IPS-11a (cell line): ENCODE results near the gene CEACAM8.
"Not testable (repeated sequence)": the region's sequence is repeated elsewhere in the genome, so short reads cannot be mapped to it uniquely, and the experiment has no call there.

Experiments
- H3K4me3 ChIP-seq: one replicate; pipeline ENCODE4 v1.5.1; 2013; ENCODE audit warnings: low read depth, low read length, control low read depth

CEACAM8 gene

DNA sequence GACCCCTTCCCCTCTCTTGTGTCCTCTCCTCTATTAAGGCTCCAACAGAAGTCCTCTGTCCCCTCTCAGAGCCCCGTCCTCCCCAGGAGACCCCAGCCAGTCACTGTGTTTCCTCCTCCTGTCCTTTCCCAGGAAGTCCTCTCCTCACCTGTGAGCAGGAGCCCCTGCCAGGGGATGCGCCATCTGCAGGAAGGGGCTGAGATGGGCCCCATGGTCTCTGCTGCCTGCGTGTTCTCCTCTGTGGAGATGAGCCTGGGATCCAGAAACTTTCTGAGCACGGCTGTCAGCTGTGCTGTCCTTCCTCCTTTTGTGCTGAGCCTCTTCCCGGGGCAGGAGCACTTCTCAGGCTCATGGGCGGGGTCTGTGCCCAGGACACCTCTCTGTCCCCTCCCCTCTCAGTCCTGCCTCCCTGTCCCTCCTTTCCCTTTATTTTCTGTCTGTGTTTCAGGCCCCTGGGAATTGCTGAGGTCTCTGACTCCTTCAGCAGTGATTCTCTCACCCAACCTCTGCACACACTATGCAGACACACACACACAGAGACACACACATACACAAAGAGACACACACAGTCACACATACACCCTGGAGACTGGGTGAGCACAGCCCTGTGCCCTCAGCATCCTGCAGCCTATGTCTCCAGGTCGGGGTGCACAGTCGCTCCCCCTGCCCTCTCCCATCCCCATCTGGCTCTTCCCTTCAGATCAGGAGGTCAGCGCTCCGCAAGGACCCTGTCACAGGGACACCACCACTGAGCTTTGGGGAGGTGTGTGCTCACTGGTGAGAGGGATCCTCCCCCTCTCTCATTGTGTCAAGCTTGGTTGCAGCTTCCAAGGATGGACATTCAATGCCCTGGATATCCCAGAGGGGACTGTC lies at the start of gene CEACAM8:
Gene CEACAM8, minus strand, starts transcription at position 308 of the 873 bp plus-strand sequence. Its CDS starts 96 bp downstream, at position 212.
- H3K4me3 ChIP-seq = no peak within 1 kb of the TSS

DNA sequence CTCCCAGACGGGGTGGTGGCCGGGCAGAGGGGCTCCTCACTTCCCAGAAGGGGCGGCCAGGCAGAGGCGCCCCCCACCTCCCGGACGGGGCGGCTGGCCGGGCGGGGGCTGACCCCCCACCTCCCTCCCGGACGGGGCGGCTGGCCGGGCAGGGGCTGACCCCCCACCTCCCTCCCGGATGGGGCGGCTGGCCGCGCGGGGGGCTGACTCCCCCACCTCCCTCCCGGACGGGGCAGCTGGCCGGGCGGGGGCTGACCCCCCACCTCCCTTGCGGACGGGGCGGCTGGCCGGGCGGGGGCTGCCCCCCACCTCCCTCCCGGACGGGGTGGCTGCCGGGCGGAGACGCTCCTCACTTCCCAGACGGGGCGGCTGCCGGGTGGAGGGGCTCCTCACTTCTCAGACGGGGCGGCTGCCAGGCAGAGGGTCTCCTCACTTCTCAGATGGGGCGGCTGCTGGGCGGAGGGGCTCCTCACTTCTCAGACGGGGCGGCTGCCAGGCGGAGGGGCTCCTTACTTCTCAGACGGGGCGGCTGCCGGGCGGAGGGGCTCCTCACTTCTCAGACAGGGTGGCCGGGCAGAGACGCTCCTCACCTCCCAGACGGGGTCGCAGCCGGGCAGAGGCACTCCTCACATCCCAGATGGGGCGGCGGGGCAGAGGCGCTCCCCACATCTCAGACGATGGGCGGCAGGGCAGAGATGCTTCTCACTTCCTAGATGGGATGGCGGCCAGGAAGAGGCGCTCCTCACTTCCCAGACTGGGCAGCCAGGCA lies 44.8 kb upstream of the CEACAM8 start:
- H3K4me3 ChIP-seq = not testable (repeated sequence)

DNA sequence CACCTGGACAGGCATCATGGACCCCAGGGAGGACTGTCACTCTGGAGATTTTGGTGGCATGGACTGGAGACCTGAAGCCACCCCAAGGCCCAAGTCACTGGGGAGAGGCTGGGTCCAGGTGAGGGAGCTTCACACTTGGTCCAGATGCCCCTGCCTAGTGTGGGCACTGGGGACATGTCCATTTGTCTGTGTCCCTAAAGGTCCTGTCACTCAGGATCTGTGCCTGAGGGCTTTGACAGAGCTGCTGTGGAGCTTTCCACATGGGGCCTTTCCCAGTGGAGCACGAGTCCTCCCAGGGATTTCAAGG lies 40.5 kb upstream of the CEACAM8 start:
- no peak overlapping the region for H3K4me3 ChIP-seq

DNA sequence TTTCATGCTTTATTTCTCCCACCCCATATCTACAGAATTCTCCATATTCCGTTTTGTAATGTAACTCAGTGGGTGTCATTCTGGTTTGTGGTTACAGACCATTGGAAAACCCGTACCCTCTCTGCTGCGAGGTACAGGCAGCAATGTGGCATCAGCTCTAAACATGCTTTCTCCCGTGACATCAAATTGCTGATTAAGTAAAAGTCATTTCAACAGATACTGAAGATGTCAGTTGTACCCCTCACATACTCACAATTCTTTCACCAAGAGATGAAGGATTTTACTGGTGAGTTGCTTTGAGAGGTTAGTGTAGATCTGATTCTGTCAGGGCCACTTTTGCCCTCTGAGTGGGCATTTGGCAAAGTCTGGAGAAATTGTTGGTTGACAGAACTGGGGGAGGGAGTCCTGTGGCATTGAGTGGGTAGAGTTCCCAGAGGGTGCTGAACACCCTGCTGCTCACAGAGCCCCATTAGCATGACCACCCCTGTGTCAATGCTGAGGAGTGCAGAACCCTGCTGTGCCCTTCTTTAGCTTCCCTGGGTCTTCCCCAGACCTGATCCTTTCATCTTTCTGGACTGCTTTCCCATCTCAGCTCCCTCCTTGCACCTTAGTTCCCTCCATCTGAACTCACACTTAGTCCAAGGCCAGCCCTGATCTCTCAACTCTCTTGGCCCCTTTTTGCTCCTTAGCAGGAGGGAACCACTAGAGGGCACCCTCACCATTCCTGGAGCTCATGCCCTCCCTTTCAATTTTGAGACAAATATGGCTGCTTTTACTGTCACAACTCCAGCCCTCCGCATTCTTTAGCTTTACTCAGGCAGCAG lies 39.9 kb upstream of the CEACAM8 start:
- no peak overlapping the region for H3K4me3 ChIP-seq

DNA sequence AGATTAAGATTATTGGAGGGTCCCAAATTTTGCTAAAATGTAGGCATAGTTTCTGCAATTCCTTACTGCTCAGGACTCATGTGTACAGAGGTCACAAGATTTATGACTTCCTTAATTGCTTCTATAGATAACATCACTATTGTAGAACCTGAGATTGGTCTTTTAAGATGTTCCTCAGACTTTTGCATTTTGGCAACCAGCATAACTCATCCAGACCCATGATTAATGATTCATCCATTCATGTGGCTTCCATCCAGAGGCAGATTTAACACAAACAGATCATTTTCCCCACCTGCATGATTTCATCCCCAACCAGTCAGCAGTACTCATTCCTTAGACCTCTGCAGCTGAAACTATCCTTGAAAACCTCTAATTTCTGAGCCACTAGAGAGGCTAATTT lies 34.5 kb upstream of the CEACAM8 start:
- H3K4me3 ChIP-seq = no peak overlapping the region

DNA sequence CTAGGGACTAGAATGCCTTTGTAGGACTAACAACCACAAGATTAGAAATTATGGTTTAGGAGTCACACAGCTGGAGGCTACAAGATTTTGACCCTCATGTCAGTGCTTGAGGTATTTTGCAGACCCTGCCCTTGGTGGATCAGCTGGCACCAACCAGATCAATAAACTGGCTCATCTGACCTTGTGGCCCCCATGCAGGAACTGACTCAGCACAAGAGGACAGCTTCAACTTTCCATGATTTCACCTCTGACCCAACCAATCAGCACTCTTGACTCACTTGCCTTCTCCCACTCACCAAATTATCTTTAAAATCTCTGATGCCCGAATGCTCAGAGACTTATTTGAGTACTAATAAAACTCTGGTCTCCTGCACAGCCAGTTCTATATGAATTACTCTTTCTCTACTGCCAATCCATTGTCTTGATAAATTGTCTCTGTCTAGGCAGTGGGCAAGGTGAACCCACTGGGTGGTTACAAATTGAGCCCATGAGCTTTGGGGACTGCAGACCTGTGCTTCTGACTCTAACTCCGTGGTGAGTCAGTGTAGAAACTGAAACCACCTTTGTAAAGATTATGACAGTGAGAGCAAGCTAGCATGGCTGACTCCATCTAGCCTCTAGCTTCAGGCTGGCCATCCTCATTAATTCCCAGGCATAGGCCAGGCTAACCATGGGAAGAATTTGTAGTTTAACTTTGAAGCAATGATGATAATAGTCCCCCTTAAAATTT lies 33.9 kb upstream of the CEACAM8 start:
- no peak overlapping the region for H3K4me3 ChIP-seq

DNA sequence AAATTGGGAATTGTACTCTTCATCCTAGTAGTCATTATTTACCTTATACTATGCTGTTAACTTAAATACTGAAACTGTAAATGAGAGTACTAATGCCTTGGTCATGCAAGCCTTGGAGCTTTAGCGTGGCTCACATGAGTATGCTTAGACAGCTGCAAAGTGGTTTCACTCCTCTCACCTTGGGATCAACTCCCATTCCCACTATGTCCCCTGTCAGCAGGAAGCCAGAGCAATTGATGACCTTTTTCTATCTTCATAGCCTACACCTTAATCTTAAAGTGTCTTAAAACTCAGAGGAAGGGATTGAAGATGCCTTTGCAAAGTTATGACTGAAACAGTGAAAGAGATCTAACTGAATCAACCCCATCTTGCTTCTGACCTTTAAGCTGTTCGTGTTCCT lies 33.2 kb upstream of the CEACAM8 start:
- no peak overlapping the region for H3K4me3 ChIP-seq

DNA sequence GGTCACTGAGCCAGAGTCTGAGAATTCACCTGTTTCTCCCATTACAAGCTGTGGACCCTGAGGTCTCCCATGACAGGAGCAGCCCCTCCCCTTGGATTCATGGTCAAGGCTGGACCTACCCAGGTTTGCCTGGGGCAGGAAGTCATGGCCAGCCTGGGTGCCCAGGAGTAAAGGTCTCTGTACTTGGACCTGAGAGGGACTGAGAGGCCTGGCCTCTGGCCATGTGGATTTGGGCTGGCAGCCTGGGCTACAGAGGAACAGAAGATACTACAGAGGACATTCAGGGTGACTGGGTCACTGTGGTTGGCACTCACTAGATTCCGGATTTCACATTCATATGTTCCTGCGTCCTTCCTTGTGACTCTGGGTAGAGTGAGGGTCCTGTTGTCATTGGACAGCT lies 31.5 kb upstream of the CEACAM8 start:
- no peak overlapping the region for H3K4me3 ChIP-seq

DNA sequence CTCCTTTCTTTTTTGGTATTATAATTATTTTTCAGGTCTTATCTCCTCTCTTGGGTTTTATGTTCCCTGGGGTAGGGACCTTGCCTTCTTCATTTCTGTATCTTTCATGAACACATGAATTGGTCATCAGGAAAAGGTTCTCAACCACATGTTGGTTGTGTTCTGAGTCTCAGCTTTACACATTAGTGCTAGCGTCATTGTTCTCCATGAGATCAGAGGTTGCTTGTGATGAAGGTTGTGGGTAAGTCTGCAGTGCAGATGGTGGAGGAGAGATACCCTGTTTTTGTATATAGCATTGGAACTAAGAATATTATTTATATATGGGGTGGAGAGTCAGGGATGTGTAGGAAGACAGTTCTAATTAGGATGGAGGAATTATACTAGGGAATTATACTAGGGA lies 24.5 kb upstream of the CEACAM8 start:
- no peak overlapping the region for H3K4me3 ChIP-seq

DNA sequence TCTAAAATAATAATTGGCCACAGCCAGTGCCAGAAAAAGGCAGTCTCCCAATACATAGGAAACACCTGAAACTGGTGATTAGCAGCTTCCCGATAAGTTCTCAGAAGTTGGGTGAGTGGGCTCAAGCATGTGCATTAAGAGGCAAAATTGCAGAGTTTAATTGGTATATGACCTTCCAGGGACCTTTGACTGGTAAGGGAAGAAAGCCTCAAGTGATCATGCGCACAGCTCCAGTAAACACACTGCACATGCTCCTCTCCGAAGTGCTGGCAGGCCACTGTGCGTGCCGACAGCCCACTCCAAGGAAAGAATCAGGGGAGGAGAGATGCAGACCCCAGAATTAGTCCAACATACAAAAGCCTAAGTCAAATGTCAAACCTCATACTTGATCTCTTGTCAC lies 18.9 kb upstream of the CEACAM8 start:
- H3K4me3 ChIP-seq = no peak overlapping the region

DNA sequence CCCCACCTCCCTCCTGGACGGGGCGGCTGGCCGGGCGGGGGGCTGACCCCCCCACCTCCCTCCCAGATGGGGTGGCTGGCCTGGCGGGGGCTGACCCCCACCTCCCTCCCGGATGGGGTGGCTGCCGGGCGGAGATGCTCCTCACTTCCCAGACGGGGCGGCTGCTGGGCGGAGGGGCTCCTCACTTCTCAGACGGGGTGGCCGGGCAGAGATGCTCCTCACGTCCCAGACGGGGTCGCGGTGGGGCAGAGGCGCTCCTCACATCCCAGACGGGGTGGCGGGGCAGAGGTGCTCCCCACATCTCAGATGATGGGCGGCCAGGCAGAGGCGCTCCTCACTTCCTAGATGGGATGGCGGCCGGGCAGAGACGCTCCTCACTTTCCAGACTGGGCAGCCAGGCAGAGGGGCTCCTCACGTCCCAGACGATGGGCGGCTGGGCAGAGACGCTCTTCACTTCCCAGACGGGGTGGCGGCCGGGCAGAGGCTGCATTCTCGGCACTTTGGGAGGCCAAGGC lies 15.7 kb upstream of the CEACAM8 start:
- H3K4me3 ChIP-seq = not testable (repeated sequence)

DNA sequence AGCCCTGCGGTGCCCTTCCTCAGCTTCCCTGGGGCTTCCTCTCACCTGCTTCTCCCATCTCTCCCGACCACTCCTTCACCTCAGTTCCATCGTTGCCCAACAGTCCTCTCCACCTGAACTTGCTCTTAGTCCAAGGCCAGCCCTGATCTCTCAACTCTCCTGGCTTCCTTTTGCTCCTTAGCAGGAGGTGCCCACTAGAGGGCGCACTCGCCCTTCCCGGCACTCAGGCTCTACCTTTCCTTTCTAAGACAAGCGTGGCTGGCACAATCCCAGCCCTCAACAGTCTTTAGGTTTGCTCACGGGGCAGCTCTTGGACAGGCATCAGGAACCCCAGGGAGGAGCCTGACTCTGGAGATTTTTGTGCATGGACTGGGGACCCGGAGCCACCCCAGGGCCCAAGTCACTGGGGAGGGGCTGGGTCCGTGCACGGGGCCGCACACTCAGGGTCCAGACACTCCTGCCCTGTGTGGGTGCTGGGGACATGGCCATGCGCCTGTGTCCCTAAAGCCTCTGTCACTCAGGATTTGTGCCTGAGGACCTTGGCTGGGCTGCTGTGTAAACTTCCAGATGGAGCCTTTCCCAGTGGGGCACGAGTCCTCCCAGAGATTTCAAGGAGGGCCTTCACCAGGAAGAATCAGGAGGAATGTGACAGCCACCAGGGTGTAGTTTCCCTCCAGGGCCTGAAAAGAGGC lies 12.1 kb upstream of the CEACAM8 start:
- no peak overlapping the region for H3K4me3 ChIP-seq

DNA sequence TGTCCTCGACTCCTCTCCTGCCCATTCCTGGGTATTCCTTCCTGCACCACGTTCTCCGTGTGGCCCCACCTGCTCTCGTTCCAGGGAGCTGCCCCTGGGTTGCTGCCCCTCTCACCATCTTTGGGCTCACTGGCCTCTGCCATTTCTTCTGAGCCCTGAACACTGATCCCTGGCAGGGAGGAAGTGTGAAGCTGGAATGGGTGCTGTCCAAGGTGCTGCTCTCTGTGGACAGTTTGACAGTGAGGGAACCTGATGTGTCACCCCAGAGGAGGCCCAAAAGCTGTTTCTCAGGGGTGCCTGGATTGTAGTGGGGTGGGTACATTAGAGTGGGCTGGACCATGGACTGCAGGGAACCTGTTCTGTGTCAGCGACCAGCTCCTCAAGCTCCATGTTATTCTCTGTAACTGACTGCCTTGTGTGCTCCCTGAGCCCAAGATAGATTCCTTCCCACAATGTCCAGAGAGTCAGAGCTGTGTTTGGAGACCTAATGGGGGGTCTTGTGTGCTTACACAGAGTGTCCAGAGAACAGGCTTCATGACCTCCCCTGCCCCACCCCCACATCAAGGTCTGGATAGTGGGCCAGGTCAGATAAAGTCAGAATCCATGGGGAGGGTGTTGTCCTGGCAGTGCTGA lies 7.2 kb upstream of the CEACAM8 start:
- no peak overlapping the region for H3K4me3 ChIP-seq

DNA sequence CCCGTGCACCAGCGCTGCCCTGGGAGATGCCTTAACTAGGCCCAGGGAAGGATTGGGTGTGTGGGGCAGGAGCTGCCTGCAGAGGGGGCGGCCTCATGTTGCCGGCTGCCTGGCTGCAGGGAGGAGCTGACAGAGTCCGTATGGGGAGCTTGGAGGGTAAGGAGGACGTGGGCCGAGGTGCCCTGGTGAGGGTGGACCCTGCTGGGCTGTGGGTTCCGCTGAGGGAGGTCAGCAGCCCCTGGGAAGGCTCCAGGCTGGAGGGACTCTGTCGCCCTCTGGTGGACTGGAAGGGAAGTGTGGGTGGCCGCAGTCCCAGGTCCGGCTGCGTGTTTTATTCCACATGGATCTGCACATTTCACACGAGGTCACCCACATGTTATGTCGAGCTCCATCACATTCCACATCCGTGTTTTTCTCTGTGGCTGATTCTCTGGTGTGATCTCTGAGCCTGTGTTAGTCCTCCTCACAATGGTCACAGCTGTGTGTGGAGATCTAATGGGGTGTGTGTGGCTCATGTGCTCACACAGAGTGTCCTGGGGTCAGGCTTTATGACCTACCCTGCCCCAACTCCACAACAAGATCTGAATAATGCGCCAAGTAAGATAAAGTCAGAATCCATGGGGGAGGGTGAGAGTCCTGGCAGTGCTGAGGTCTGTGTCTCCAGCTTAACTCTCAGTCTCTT lies 1.8 kb upstream of the CEACAM8 start:
- no peak overlapping the region for H3K4me3 ChIP-seq

DNA sequence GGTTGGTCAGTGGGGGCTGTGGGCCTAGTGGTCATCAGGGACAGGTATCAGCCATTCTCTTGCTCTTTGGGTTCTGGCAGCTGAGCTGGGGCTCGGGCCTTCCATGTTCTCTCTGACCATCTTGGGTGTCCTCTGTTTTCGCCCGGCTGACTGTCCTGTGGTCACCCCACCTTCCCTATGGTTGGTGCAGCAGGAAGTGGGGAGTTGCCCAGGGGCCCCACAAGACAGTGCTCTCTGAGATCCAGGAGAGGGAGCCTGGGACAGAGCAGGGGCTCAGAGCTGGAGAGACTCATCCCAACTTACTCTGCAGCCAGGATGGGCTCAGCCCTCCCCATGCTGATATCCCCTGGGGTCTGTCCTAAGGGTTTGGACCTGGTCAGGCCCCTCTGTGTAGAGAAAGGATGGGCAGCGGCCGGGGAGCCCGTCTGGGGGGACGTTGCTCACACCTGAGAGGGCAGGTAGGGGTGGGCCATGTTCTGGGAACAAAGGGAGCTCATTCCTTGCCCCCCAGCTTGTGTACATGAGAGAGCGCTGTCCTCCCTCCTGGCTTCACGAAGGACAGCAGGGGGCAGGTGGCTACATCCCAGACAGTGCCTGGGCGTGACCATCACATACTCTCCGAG lies 937 bp upstream of the CEACAM8 start:
- H3K4me3 ChIP-seq = no peak overlapping the region

DNA sequence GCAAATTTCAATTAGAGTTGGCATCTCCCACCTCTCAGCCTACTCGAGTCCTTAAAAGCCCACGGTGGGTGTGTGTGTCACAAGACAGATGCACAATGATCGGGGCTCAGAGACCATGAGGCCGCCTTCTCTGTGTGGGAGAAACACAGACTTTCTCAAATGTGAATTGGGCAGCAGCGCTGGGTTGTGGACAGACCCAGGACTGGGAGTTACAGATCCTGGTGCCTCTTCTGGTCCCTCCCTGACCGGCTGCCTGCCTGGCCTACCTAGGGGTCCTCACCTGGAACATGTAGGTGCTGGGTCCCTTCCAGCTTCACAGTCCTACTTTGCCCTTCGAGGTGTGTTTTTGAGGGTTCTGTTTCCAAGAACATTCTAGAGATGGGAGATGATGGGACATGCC lies 4.9 kb downstream of the CEACAM8 start:
- no peak overlapping the region for H3K4me3 ChIP-seq

DNA sequence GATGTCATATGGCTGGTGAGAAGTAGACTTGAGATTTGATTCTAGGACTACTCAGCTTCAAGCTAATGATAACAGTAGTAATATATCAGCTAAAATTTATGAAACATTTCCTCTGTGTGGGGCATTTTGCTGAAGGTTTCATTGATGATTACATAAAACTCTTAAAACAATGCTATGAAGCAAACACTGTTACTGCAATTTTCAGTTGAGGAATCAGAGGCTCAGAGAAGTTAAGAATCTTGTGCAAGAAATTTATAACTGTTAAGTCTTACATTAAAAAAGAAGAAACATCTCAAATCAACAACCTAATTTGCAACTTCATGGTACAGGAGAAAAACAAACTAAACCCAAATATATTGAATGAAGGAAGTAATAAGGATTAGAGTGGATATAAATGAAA lies 10.3 kb downstream of the CEACAM8 start:
- H3K4me3 ChIP-seq = no peak overlapping the region

DNA sequence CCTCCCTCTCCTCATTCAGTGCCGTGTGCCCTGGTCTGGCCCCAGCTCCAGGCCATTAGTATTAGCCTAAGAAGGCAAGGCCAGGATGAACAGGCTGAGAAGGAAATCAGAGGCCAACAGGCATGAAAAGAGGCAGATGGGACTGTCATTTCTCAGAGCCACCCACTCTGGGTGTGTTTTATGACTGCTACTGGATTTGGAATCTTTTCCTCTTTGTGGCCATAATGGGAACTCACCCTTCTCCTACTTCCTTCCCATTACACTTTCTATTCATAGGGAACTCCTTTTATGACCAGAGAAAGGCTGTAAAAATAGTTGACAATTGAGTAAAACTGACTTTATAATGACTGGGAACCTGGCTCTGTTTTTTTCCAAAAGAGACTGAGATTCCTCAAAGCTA lies 17.7 kb downstream of the CEACAM8 start:
- no peak overlapping the region for H3K4me3 ChIP-seq

DNA sequence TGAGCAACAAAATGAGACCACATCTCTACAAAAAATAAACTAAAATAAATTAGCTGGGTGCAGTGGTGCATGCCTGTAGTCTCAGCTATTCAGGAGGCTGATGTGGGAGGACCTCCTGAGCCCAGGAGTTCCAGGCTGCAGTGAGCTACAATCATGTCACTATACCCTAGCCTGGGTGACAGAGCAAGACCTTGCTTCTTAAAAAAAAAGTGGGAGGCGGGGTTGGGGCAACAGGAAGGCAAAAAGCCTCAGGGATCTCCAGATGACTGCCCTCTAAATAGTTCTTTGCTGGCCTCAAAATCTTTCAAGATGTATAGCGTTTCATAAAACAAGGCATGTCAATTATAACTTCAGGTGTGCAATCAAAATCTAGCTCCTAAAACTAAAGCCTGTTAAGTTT lies 18.5 kb downstream of the CEACAM8 start:
- no peak overlapping the region for H3K4me3 ChIP-seq
